GM19193 (cell line): ENCODE results near the gene ATOSB.

Experiments
- POLR2A ChIP-seq: IDR thresholded peaks from 4 replicates; pipeline ENCODE4 v1.6.1; 2011; ENCODE audit not compliant: insufficient read depth, insufficient read length; ENCODE audit errors: extremely low read depth

The ATOSB gene

DNA sequence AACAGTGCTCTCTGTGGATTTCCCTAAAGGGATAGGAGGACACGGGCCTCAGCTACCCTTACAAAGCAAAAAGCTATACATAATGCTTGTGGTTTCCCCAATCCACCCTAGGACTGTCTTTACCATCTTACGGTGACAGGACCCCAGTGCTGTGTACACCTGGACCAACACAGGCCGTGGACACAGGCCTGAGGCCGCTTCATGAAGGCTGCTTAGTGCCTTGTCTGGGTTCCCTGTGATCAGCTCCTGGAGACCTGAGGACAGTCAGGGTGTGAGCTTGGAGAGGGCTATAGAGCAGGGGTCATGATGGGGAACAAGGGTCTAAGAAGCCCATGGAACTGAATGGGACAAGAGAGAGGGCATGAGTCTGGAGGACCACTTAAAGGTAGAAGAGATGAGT lies 38.8 kb downstream of the ATOSB start:
- no peak for TF ChIP-seq POLR2A

GRCh38 chr9:35075358-35075757 lies 40.3 kb downstream of the ATOSB start:
- no peak for TF ChIP-seq POLR2A

DNA sequence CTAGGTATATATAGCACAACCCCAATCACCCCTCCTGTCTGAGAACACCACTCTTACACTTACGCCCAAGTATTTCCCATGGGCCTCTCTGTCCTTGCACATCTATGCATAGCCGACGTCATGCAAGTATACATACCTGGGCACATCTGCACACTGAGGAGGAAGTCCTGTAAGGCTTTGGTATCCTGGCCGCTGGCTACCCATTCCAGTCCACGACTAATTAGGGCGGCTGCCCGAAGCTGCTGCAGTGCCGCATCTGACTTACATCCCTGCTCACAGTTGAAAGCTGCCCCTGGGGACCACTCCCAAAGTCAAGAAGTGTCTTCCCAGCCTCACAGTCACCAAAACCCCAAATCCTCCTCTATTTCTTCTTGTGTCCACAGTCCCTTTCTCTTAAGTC lies 40.9 kb downstream of the ATOSB start:
- TF ChIP-seq POLR2A, result no peak

DNA sequence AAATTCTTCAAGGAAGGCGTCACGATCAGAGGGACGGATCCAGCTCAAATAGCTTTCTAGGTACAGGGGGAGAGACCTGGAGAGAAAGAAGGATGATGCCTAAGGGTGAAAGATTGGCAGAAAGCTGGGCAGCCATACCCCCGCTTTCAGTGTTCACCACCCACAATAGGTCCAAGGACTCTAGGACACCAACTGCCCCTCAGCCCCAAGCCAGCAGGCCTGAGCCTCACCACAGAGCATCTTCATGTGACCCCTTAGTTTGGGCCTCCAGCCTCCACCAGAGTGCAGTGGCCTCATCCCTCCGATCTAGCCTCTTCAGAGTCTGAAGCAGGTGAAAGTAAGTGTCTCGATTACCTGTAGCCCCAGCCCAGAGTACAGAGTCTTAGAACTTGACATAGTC lies 41.5 kb downstream of the ATOSB start:
- TF ChIP-seq POLR2A, result no peak

DNA sequence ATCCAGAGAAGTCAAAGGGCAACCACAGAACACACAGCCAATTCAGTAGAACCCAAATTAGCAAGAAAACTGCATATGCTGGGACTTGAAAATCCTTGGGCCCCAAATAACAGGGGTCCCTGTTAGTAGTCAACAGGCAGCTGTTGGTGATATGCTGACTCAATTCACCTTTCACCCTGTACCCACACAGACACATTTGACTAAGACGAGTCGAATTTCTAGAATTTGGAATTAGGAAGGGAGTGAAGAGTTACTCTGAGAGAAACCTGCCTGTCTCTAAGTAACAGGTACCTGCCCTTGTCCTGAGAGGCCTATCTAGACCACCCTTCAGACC lies 42.4 kb downstream of the ATOSB start:
- TF ChIP-seq POLR2A, result no peak

- TF ChIP-seq POLR2A, result peak; percentile 95
These were observed 43.0 kb downstream of the ATOSB start, which contains the start of gene VCP for GRCh38 chr9:35072461-35073278. Gene VCP, minus strand, starts transcription at chr9:35072625. Its CDS starts 272 bp downstream, at chr9:35072353.

- TF ChIP-seq POLR2A, result no peak
These were observed 43.7 kb downstream of the ATOSB start for GRCh38 chr9:35071814-35072460.

- TF ChIP-seq POLR2A, result no peak
These were observed 44.5 kb downstream of the ATOSB start for GRCh38 chr9:35070823-35071813.

DNA sequence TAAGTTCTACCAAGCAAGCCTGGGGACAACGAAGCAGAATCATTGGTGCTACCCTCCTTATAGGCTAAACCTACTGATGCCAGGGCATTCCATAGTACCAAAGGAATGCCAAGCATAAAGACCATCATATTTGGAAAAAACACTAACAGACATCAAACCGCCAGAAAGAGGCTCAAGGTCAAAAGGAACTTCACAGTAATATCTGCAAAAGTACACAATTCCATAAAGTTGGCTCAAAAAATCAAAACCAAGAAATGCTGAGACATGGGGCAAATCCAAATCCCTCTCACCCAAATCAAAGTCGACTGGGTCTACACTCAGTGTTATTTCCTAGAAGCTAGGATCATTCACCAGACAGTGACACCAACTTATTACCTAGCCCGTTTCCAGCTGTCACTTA lies 46.6 kb downstream of the ATOSB start:
- no peak for TF ChIP-seq POLR2A

GRCh38 chr9:35067056-35067455 lies 48.6 kb downstream of the ATOSB start:
- TF ChIP-seq POLR2A, result no peak

DNA sequence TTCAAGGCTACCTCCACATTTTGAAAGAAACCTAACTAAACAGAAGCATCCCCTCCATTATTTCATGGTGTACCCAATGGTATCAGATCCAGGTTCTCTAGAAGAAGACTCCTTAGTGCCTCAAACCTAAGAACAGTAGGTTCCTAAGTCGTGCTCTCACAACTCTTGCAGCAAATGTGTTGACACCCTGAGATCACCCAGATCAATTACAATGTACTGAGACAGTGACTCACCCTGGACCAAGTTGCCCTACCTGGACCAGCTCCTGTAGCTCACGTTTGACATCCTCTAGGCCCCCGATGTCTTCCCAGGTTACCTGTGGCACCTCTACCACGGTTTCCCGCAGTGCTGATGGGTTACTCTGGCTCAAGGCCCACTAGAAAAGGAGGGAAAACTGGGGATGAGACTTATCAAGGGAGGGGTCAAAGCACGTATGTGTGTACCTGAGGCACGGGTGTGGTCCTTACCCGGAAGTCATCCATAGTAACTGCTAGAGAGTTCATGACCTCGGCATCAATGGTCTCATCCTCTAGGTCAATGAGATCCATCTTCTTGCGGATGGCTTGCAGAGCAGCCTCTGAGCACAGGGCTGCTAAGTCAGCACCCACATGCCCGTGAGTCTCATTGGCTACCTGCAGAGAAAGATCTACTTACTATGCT lies 55.0 kb downstream of the ATOSB start:
- no peak for TF ChIP-seq POLR2A

GRCh38 chr9:35059438-35059837 lies 56.2 kb downstream of the ATOSB start:
- no peak for TF ChIP-seq POLR2A

DNA sequence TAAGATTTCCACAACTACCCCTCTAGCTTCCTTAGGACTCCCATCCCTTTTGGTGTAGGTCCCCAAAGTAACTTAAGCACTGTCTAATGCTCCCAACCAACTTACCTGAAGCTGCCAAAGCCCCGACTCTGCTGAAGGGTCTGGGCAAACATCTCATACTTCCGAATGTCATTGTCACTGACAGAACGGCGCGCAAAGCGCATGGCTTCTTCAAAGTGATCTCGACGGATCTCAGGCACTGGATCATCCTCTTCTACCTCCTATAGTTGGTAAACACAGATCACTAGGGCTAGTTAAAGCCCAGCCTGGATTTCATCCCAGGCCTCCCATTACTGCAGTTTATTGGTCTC lies 58.4 kb downstream of the ATOSB start:
- no peak for TF ChIP-seq POLR2A

GRCh38 chr9:35056571-35057270 lies 58.9 kb downstream of the ATOSB start:
- no peak for TF ChIP-seq POLR2A
